Measurements from ENCODE around the gene DTNA. TPM values are rescaled to one million over a fixed set of nuclear protein-coding genes. Genes with fewer than 3 reads are reported as not detected.

Gene DTNA
- total RNA-seq, 1 experiment from 2014 or later = 7.8 TPM

DNA sequence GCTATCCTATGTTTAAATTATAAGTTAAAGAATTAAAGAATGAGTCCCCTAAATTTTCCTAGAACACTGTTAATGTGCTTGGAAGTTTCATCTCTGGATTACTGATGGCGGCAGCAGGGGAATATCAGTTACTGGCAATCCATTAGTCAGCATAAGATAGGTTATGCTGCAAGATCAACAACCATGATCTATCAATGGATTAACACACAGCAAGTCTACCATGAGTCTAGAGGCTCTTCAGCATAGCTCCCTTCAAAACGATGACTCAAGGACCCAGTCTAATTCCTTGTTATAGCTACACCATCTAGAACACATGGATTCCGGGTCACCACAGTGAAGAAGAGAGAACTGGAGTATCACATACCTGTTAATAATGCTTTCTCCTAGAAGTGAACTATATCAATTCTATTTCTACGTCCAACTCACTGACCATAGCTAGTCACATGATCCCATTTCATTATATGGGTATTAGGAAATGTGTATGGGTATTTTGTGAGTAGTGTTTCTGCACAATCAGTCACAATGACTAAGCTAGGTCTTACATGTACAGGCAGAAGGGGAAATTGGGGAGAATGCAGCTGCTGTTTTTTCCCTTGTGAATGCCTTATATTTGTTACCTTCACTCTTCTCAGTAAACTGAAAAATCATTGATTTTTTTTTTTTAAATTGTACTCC, 222.8 kb downstream of the DTNA start:
- DNase-seq = no peak
- no peaks in the 10 kb centered on the region for H3K36me3 ChIP-seq (ENCODE audit: low read depth, low read length)
- no peak overlapping the region for H2AFZ ChIP-seq (ENCODE audit: low read length)
- TF ChIP-seq EZH2 (IDR thresholded peaks at IDR 0.05; ENCODE audit: low read length, unreplicated experiment) (no peak), EZH2phosphoT487 (IDR thresholded peaks at IDR 0.05; ENCODE audit: borderline replicate concordance, low read length) (no peak)
- TF ChIP-seq, protein P1, sequence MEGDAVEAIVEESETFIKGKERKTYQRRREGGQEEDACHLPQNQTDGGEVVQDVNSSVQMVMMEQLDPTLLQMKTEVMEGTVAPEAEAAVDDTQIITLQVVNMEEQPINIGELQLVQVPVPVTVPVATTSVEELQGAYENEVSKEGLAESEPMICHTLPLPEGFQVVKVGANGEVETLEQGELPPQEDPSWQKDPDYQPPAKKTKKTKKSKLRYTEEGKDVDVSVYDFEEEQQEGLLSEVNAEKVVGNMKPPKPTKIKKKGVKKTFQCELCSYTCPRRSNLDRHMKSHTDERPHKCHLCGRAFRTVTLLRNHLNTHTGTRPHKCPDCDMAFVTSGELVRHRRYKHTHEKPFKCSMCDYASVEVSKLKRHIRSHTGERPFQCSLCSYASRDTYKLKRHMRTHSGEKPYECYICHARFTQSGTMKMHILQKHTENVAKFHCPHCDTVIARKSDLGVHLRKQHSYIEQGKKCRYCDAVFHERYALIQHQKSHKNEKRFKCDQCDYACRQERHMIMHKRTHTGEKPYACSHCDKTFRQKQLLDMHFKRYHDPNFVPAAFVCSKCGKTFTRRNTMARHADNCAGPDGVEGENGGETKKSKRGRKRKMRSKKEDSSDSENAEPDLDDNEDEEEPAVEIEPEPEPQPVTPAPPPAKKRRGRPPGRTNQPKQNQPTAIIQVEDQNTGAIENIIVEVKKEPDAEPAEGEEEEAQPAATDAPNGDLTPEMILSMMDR (conservative IDR thresholded peaks at IDR 0.05; ENCODE audit: low read depth, low read length) = no peak
- intact Hi-C loops (cut with micrococcal nuclease) = no loop called here
- H3K4me1 ChIP-seq (ENCODE audit: insufficient read depth, low read length) = peaks cover 21% of the 10 kb centered on the region
- H3K9ac ChIP-seq (ENCODE audit: low read length) = no peak overlapping the region
- H3K9me2 ChIP-seq (replicated peaks; ENCODE audit: low read length) = no peaks in the 10 kb centered on the region
- H3K27me3 ChIP-seq (ENCODE audit: low read length) = no peaks in the 10 kb centered on the region
- no peak overlapping the region for H3K4me3 ChIP-seq (ENCODE audit: low read length)
- H3K4me2 ChIP-seq (ENCODE audit: low read length) = no peak overlapping the region
- H4K20me1 ChIP-seq (ENCODE audit: low read length) = no peaks in the 10 kb centered on the region
- no peak for ATAC-seq
- POLR2A ChIA-PET (ENCODE audit: unreplicated experiment) = no interaction called here
- CTCF ChIA-PET = no interaction called here
- H3F3A ChIP-seq (ENCODE audit: low read length, unreplicated experiment) = no peaks in the 10 kb centered on the region
- no peaks in the 10 kb centered on the region for H3K9me3 ChIP-seq (ENCODE audit: low read length)
- no TSS peak for BruUV-seq (replicated peaks)
- no peak overlapping the region for H3K27ac ChIP-seq (ENCODE audit: low read length)
- no peaks in the 10 kb centered on the region for H3K79me2 ChIP-seq (ENCODE audit: low read length)

DNA sequence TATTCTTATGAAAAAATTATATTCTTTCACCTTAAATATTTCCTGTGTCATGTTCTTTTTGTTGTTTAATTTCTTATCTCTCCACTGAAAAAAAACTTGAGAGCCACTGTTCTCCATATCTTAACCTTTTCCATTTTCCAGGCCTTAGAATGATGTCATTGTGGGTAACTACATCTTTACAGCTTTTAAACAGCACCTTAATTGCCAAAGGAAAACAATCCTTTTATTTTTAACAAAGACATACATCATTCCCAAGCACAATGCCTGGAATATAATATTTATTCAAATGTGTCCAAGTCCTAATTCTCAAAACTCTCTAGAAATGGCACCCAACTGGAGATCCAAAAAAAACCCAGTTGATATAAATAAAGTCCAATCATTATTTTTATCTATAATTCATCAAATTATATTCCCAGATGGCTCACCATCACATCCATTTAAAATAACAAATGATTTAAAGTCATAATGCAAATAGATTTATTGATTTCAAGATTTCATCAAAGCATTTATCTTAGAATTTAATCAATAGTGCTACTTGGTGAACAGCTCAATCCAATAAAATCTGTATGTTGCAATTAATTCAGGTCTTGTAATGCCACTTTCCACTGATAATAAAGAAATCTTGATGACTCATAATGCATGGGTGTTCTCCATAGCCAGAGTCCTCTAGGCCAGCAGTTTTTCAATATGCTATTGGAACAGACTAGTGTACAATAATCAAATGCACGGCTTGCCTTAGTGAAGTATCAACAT, 224.0 kb downstream of the DTNA start:
- Histone ChIP-seq H3F3A (ENCODE audit: low read length, unreplicated experiment) (no peaks in the 10 kb centered on the region), H4K20me1 (ENCODE audit: low read length) (no peaks in the 10 kb centered on the region), H3K9me3 (ENCODE audit: low read length) (no peaks in the 10 kb centered on the region), H3K27me3 (ENCODE audit: low read length) (no peaks in the 10 kb centered on the region), H3K9ac (ENCODE audit: low read length) (no peak overlapping the region), H3K36me3 (ENCODE audit: low read depth, low read length) (no peaks in the 10 kb centered on the region), H3K4me3 (ENCODE audit: low read length) (no peak overlapping the region), H3K9me2 (replicated peaks; ENCODE audit: low read length) (no peaks in the 10 kb centered on the region), H3K4me1 (ENCODE audit: insufficient read depth, low read length) (peaks cover 12% of the 10 kb centered on the region), H3K27ac (ENCODE audit: low read length) (no peak overlapping the region), H3K79me2 (ENCODE audit: low read length) (no peaks in the 10 kb centered on the region), H3K4me2 (ENCODE audit: low read length) (no peak overlapping the region), H2AFZ (ENCODE audit: low read length) (no peak overlapping the region)
- POLR2A ChIA-PET (ENCODE audit: unreplicated experiment) = no interaction called here
- ATAC-seq = no peak
- no peak for DNase-seq
- CTCF ChIA-PET = no interaction called here
- intact Hi-C loops (cut with micrococcal nuclease) = no loop called here
- BruUV-seq (replicated peaks) = no TSS peak
- TF ChIP-seq, protein P1 (conservative IDR thresholded peaks at IDR 0.05; ENCODE audit: low read depth, low read length) = no peak
- no peak for TF ChIP-seq EZH2 (IDR thresholded peaks at IDR 0.05; ENCODE audit: low read length, unreplicated experiment)
- no peak for TF ChIP-seq EZH2phosphoT487 (IDR thresholded peaks at IDR 0.05; ENCODE audit: borderline replicate concordance, low read length)

DNA sequence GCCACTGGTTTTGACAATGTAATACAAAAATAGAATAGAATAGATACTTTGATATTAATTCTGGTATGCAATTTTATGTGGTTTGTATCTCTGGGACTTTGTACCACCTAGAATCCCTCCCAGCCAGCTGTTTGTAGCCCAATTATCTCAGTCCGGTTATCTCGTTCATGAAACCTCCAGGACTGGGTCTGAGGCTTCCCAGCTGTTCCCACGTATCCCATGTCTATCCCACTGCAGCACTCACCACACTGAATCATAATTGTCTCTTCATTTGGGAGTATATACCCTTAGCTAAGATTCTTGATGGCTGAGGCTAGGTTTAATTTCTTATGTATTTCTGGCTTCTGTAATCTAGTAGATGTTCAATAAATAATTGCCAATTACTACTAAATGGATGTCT, 226.7 kb downstream of the DTNA start:
- Histone ChIP-seq H3K36me3 (ENCODE audit: low read depth, low read length) (no peaks in the 10 kb centered on the region), H3K27ac (ENCODE audit: low read length) (no peak overlapping the region), H3K79me2 (ENCODE audit: low read length) (no peaks in the 10 kb centered on the region), H3K4me2 (ENCODE audit: low read length) (no peak overlapping the region), H3K9me2 (replicated peaks; ENCODE audit: low read length) (no peaks in the 10 kb centered on the region), H3K27me3 (ENCODE audit: low read length) (no peaks in the 10 kb centered on the region), H3F3A (ENCODE audit: low read length, unreplicated experiment) (no peaks in the 10 kb centered on the region), H3K4me1 (ENCODE audit: insufficient read depth, low read length) (no peaks in the 10 kb centered on the region), H3K9ac (ENCODE audit: low read length) (no peak overlapping the region), H4K20me1 (ENCODE audit: low read length) (no peaks in the 10 kb centered on the region), H3K4me3 (ENCODE audit: low read length) (no peak overlapping the region), H2AFZ (ENCODE audit: low read length) (no peak overlapping the region), H3K9me3 (ENCODE audit: low read length) (no peaks in the 10 kb centered on the region)
- DNase-seq = no peak
- CTCF ChIA-PET = no interaction called here
- no TSS peak for BruUV-seq (replicated peaks)
- POLR2A ChIA-PET (ENCODE audit: unreplicated experiment) = no interaction called here
- intact Hi-C loops (cut with micrococcal nuclease) = no loop called here
- ATAC-seq = no peak
- no peak for TF ChIP-seq EZH2phosphoT487 (IDR thresholded peaks at IDR 0.05; ENCODE audit: borderline replicate concordance, low read length)
- TF ChIP-seq, protein P1 (conservative IDR thresholded peaks at IDR 0.05; ENCODE audit: low read depth, low read length) = no peak
- no peak for TF ChIP-seq EZH2 (IDR thresholded peaks at IDR 0.05; ENCODE audit: low read length, unreplicated experiment)

Measured in PC-3 (cell line).